Body of pancreas (tissue), 4 donors: ENCODE measurements around the gene WNT6.

Source experiments
- CTCF ChIP-seq, 7 experiments: fragments of 450-650 bp in 4 of 7; fragments of 200-600 bp in 3 of 7; sonication (generic) in 3 of 7; IDR thresholded peaks; one replicate each; pipeline ENCODE4 v1.5.1; 2016 to 2019; ENCODE audit warnings: antibody characterized with exemption in 7 of 7
- POLR2A ChIP-seq, 3 donors: fragments of 450-650 bp; IDR thresholded peaks; one replicate each; pipeline ENCODE4 v1.6.1; 2016; ENCODE audit warnings: antibody characterized with exemption in 3 of 3, mild to moderate bottlenecking in 2 of 3

GRCh38 chr2:218839430-218839829, 20.2 kb upstream of the WNT6 start:
- no peak for TF ChIP-seq POLR2A (IDR thresholded peaks at IDR 0.05)
- TF ChIP-seq CTCF (IDR thresholded peaks at IDR 0.05): no peak
